Lower leg skin (tissue), 3 donors: ENCODE measurements around the gene PPP2R2B.

Experiments used
- CTCF ChIP-seq, 3 donors: fragments of 450-650 bp; IDR thresholded peaks; one replicate each; pipeline ENCODE4 v1.5.1; 2016; ENCODE audit warnings: antibody characterized with exemption in 3 of 3, mild to moderate bottlenecking in 3 of 3, moderate library complexity in 2 of 3
- POLR2A ChIP-seq, 2 donors: fragments of 450-650 bp; IDR thresholded peaks; one replicate each; pipeline ENCODE4 v1.6.1; 2016 to 2017; ENCODE audit warnings: antibody characterized with exemption in 2 of 2, mild to moderate bottlenecking in 1 of 2, moderate library complexity in 1 of 2

- TF ChIP-seq CTCF (IDR thresholded peaks at IDR 0.05) (no peak), POLR2A (IDR thresholded peaks at IDR 0.05) (no peak)
These were observed 238.2 kb downstream of the PPP2R2B start for GRCh38 chr5:146640285-146640896.
